GM19467 (cell line): ENCODE results near the gene TPRN.
"Not testable (repeated sequence)": the region's sequence is repeated elsewhere in the genome, so short reads cannot be mapped to it uniquely, and the experiment has no call there.

Experiments
- ATAC-seq: cut with Tn5 transposase; IDR thresholded peaks from one replicate; pipeline ENCODE4 v1.9.1; 2021; ENCODE audit warnings: mild to moderate bottlenecking, moderate library complexity; ENCODE audit not compliant: unreplicated experiment

TPRN gene

GRCh38 chr9:137200311-137201204 is at the start of gene TPRN:
Gene TPRN (minus strand): TSS chr9:137200741. CDS start chr9:137200711, 30 bp downstream.
- ATAC-seq: peak; percentile 82

- no peak for ATAC-seq
Measured at GRCh38 chr9:137247916-137248175, 47.3 kb upstream of the TPRN start.

GRCh38 chr9:137247135-137247915 is 46.8 kb upstream of the TPRN start:
- no peak for ATAC-seq

GRCh38 chr9:137245450-137246421 is 45.2 kb upstream of the TPRN start:
- ATAC-seq: no peak

GRCh38 chr9:137244486-137245449 is 44.2 kb upstream of the TPRN start:
- ATAC-seq: no peak

- ATAC-seq: no peak
Measured at GRCh38 chr9:137243626-137244485, 43.3 kb upstream of the TPRN start.

GRCh38 chr9:137243266-137243625 is 42.7 kb upstream of the TPRN start:
- not testable (repeated sequence) for ATAC-seq

- ATAC-seq: no peak
Measured at GRCh38 chr9:137242269-137243203, 42.0 kb upstream of the TPRN start.

- peak; percentile 3 for ATAC-seq
Measured at GRCh38 chr9:137241490-137242268, 41.1 kb upstream of the TPRN start.

GRCh38 chr9:137240841-137241489 is 40.4 kb upstream of the TPRN start, which contains the start of gene TUBB4B:
Gene TUBB4B (plus strand): TSS chr9:137241287. CDS start chr9:137241361, 74 bp downstream.
- peak; percentile 67 for ATAC-seq

- ATAC-seq: peak; percentile 16
Measured at GRCh38 chr9:137240318-137240840, 39.8 kb upstream of the TPRN start.

- ATAC-seq: not testable (repeated sequence)
Measured at GRCh38 chr9:137239541-137240200, 39.1 kb upstream of the TPRN start.

- no peak for ATAC-seq
Measured at GRCh38 chr9:137237759-137238726, 37.5 kb upstream of the TPRN start.

- ATAC-seq: no peak
Measured at GRCh38 chr9:137236936-137237421, 36.4 kb upstream of the TPRN start.
